NCI-H2196 (cell line): ENCODE data around the gene SLC35G6.

Source experiments
- DNase-seq: peaks from one replicate; lab custom pipeline; 2025; ENCODE audit not compliant: unreplicated experiment; lab: John Stamatoyannopoulos, UW

SLC35G6 gene

DNA sequence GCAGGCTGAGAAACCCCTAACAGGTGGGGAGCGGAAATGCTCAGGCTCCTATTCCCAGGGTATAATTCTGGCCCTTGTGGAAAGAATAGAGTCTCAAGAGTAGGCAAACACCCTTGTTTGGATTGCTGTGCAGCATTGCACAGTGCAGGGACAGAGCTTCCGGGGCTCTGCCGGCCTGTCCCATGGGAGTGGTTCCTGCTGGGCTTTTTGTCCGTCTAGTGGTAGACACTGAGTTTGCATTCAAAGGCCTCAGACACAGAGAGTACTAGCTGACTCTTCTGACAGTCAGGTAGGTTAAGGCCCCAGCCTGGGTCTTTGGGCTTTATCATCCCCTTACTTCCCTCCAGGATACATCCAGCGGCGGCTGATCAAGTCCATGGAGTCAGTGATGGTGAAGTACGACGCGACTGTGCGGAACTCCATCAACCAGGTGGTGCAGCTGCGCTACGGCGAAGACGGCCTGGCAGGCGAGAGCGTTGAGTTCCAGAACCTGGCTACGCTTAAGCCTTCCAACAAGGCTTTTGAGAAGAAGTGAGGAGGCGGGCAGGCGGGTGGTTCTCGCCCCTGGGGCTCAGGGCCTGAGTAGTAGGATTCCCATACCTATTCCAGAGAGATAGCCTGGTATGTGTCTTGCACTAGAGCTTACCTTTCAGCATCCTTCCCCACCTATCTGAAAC is 21.1 kb downstream of the SLC35G6 start:
- DNase-seq, result no peak

DNA sequence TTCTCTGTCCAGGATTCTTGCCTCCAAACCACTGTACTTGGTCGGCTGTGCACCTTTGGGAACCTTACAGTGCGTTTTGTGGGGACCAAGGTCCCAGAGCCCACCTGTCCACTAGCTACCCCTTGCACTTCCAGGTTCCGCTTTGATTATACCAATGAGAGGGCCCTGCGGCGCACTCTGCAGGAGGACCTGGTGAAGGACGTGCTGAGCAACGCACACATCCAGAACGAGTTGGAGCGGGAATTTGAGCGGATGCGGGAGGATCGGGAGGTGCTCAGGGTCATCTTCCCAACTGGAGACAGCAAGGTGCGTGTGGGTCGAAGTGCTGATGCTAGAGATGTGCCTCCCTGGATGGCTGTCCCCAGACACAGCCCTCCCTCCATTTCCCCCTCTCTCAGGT is 21.7 kb downstream of the SLC35G6 start:
- no peak for DNase-seq

DNA sequence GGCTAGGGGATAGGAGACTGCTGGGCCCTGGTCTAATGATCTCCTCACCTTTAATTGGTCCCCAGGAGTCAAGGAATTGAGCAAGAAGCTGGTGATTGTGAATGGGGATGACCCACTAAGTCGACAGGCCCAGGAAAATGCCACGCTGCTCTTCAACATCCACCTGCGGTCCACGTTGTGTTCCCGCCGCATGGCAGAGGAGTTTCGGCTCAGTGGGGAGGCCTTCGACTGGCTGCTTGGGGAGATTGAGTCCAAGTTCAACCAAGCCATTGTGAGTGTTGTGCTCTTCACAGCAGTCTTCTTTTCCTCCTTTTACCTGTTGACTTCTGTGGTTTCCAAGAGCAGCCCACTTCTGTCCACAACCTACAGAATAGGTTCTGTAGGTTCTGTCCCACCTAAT is 22.3 kb downstream of the SLC35G6 start:
- DNase-seq, result no peak

DNA sequence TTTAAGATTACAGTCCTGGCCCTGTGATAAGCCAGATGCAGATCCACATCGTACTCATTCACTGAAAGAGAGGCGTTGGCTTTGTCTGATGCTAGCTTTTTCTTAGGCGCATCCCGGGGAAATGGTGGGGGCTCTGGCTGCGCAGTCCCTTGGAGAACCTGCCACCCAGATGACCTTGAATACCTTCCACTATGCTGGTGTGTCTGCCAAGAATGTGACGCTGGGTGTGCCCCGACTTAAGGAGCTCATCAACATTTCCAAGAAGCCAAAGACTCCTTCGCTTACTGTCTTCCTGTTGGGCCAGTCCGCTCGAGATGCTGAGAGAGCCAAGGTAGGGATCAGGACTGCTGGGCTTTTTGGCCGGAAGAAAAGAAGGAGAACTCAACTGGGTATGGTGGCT is 26.9 kb downstream of the SLC35G6 start:
- DNase-seq, result no peak

DNA sequence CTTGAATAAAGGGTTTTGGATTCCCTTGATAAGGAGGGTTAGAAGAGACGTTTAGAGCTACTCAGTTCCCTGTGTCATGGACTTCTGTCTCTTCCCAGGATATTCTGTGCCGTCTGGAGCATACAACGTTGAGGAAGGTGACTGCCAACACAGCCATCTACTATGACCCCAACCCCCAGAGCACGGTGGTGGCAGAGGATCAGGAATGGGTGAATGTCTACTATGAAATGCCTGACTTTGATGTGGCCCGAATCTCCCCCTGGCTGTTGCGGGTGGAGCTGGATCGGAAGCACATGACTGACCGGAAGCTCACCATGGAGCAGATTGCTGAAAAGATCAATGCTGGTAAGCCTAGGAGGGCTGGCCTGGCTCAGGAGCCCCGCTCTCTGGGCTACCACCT is 27.6 kb downstream of the SLC35G6 start:
- no peak for DNase-seq

DNA sequence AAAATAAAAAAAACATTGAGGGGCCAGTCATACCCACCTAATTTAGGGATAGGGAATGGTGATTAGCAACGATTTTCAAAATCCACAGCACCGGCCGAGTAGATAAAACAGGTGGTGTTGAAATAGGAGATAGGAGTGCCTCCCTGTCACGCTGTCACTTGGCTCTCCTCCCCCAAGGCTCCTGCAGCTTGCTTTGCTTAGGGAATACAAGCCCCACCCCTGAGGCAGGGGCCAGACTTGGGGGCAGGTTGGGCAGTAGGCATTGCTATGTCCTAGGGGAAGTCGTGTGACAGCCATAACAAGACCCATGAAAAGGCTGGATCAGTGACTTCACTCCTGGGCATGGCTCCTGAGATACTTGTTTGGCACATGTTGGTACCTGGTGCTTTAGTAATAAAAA is 28.7 kb downstream of the SLC35G6 start:
- DNase-seq, result no peak

DNA sequence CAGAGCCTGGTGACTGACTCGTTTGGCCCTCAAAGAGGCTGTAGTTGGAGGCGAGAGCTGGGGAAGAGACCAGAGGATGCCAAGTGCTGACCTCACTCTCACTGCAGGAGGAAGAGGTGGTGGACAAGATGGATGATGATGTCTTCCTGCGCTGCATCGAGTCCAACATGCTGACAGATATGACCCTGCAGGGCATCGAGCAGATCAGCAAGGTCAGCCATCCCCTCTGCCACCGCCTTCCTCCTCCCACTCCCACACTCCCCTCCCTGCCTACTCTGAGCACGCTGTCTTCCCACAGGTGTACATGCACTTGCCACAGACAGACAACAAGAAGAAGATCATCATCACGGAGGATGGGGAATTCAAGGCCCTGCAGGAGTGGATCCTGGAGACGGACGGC is 29.9 kb downstream of the SLC35G6 start:
- DNase-seq, result no peak

DNA sequence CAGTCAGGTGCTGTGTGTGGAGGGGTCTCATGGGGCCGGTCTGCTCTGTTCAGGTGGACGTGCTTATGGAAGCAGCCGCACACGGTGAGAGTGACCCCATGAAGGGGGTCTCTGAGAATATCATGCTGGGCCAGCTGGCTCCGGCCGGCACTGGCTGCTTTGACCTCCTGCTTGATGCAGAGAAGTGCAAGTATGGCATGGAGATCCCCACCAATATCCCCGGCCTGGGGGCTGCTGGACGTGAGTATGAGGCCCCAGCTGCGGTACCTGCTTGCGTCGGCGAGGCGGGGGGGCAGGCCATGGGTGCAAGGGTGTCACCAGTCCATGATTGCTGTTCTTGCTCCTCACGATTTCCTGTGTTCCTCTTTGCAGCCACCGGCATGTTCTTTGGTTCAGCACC is 30.9 kb downstream of the SLC35G6 start:
- DNase-seq, result no peak

DNA sequence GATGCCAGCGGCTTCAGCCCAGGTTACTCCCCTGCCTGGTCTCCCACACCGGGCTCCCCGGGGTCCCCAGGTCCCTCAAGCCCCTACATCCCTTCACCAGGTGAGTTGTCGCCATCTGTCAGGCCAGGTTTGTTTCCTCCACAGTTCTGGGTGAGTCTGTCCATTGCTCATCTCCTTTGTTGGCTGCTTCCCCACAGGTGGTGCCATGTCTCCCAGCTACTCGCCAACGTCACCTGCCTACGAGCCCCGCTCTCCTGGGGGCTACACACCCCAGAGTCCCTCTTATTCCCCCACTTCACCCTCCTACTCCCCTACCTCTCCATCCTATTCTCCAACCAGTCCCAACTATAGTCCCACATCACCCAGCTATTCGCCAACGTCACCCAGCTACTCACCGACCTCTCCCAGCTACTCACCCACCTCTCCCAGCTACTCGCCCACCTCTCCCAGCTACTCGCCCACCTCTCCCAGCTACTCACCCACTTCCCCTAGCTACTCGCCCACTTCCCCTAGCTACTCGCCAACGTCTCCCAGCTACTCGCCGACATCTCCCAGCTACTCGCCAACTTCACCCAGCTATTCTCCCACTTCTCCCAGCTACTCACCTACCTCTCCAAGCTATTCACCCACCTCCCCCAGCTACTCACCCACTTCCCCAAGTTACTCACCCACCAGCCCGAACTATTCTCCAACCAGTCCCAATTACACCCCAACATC is 31.7 kb downstream of the SLC35G6 start:
- no peak for DNase-seq

DNA sequence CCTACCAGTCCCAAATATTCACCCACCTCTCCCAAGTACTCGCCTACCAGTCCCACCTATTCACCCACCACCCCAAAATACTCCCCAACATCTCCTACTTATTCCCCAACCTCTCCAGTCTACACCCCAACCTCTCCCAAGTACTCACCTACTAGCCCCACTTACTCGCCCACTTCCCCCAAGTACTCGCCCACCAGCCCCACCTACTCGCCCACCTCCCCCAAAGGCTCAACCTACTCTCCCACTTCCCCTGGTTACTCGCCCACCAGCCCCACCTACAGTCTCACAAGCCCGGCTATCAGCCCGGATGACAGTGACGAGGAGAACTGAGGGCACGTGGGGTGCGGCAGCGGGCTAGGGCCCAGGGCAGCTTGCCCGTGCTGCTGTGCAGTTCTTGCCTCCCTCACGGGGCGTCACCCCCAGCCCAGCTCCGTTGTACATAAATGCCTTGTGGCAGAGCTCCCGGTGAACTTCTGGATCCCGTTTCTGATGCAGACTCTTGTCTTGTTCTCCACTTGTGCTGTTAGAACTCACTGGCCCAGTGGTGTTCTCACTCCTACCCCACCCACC is 32.7 kb downstream of the SLC35G6 start:
- no peak for DNase-seq

DNA sequence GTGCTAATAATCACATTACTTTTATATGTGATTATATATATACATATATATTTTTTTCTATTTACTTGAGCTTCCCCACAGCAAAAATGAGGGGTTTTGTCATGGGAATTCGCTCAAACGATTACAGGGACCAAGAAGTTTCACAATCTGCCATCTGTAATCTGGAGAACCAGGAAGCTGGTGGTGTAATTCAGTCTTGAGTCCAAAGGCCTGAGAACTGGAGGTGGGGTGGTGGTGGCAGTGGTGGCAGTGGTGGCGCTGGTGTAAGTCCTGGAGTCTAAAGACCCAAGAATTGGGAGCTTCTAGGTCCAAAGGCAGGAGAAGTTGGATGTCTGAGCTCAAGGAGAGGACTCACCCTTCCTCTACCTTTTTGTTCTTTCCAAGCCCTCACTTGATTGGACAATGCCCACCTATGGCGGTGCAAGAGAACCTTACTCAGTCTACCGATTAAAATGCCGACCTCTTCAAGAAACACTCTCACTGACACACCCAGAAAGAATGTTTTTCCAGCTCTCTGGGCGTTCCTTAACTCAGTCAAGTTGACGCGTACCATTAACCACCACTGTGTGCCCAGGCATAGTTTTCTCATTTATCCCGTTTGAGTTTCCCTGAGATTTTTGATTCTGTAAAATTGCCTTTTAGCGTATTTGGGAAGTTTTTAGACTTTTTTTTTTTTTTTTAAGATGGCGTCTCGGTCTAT is 34.8 kb downstream of the SLC35G6 start:
- DNase-seq, result no peak

DNA sequence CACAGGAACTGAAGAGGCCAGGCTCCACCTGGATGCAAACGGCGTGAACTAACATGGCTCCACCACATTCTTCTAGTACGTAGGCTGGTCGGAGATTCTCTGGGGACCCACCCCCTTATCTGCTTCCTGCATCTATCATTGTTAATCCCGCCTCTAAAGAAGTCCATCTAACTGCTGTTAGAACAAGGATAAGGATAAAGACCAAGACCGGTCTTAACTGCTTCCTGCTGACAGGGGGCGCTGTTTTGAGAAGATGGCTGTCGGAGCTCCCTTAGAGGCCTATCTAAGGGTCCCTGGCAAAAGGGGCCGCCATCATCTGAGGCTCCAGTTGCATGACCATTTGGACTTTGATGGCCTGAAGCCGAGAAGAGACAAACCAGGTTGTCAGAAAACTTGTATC is 41.8 kb downstream of the SLC35G6 start:
- no peak for DNase-seq

DNA sequence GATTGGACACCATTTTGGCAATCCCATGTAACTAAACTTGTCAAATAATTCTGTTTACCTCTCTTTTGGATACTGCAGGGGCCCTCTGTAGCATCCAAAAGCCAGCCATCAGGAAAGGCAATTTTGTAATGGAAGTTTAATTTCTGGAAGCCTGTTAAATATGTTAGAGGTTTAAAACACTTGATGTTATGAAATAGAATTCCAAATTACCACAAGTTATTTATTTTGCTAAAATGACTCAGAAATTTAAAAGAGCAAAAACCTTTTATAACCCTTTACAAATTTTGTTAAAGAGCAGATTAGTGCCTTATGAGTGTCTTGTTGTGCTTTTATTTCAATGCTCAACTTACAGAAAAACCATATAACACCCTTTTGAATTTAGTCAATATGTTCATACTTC is 47.6 kb downstream of the SLC35G6 start:
- DNase-seq, result no peak

DNA sequence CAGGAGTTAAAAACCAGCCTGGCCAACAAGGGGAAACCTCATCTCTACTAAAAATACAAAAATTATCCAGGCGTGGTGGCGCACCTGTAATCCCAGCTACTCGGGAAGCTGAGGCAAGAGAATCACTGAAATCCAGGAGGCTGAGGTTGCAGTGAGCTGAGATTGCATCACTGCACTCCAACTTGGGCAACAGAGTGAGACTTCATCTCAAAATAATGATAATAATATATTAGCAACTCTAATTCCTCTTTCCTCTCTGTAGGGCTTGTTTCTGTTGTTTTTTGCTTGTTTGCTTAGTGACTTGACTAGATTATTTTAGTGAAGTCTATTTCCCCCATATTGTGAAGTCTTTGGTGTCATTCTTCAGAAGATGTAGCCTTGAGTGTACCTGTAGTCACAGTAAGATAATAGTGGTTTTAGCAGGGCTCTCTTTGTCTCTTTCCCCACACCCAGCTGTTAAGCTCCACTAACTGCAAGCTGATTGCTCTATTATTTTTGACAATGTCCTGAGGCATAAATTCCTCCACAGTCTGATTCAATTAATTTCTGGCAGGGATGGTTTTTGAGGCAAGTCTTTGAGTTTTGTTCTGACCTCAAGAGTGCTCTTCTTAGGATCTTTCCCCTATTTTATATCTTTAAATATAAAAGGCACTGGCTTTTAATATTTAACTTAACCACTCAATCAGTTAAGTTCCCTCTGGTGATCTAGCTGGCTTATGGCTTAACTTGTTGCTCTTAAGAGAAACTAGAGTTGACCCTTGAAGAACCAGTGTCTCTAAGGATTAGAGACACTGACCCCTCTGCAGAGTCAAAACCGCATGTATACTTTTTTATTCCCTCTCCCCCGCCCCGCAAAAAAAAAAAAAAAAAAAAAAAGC is 49.0 kb downstream of the SLC35G6 start:
- DNase-seq, result no peak
